Stimulated activated naive CD8-positive, alpha-beta T cell treated with anti-CD3 and anti-CD28 coated beads, Interleukin-15, amount 100 ng/mL, for 72 hours (primary cell): Measurements from ENCODE around the gene TMCC3.

Experiments
- ATAC-seq: fragments of 150-1000 bp; cut with Tn5 transposase; 2 replicates; pipeline ENCODE4 v1.10.0; 2021; ENCODE audit warnings: mild to moderate bottlenecking, moderate library complexity
- DNase-seq, 2 donors: peaks; one replicate each; pipeline ENCODE4 v3.0.0; 2021 to 2022
- H3K27ac Mint-ChIP-seq, 2 donors: one replicate each; pipeline ENCODE4 v1.8.0; 2022; ENCODE audit warnings: mild to moderate bottlenecking in 2 of 2, mixed read lengths in 2 of 2, moderate library complexity in 2 of 2
- H3K27me3 Mint-ChIP-seq: one replicate; pipeline ENCODE4 v1.8.0; 2022; ENCODE audit warnings: mixed read lengths
- H3K4me1 Mint-ChIP-seq: one replicate; pipeline ENCODE4 v1.8.0; 2022; ENCODE audit warnings: mild to moderate bottlenecking, mixed read lengths
- H3K4me3 Mint-ChIP-seq, 2 donors: one replicate each; pipeline ENCODE4 v1.8.0; 2022; ENCODE audit warnings: mild to moderate bottlenecking in 2 of 2, mixed read lengths in 2 of 2, moderate library complexity in 1 of 2
- H3K9me3 Mint-ChIP-seq, 2 donors: one replicate each; pipeline ENCODE4 v1.8.0; 2022; ENCODE audit warnings: mixed read lengths in 2 of 2

Gene TMCC3

DNA sequence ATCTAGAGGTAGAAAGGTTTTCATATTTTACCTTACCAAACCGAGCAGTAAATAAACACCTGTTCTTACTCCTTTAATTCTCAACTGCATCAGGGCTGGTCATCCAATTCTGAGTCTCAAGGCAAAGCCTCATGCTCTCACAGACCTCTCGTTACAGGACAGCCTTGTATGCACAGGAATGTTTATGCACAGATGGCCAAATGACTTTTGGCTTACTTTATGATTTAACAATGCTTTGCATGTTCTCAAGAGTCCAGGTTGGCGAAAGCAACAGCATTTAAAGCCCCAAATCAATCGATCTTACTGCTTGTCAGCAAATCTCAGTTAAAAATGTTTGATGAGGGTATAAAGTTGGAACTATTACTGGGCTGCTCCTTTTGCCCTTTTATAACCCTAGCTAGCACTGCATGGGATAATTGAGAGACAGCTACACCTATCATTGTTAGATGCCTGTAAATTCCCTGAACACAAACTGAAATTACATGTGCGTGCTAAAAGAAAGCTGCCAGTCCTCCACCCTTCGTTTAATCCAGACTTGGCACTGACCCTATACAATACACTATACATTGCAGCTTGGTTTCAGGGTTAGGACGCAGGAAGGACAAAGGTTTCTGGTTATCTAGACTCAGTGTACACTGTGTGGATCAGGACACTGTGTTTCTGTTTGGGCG, 63.6 kb downstream of the TMCC3 start:
- ATAC-seq (no peak), DNase-seq (no peak)
- Mint-ChIP-seq H3K27me3 (no peaks in the 10 kb centered on the region), H3K27ac (no peak overlapping the region), H3K9me3 (no peaks in the 10 kb centered on the region), H3K4me1 (no peaks in the 10 kb centered on the region), H3K4me3 (no peak overlapping the region)

- ATAC-seq (no peak), DNase-seq (no peak)
- Mint-ChIP-seq H3K9me3 (no peaks in the 10 kb centered on the region), H3K4me3 (no peak overlapping the region), H3K27me3 (no peaks in the 10 kb centered on the region), H3K4me1 (no peaks in the 10 kb centered on the region), H3K27ac (peak overlapping the region in 1 of 2 donors; percentile 1)
Measured at GRCh38 chr12:94585626-94586025, 64.7 kb downstream of the TMCC3 start.

GRCh38 chr12:94584377-94584776, 66.0 kb downstream of the TMCC3 start:
- H3K4me1 Mint-ChIP-seq = no peaks in the 10 kb centered on the region
- no peak overlapping the region for H3K4me3 Mint-ChIP-seq
- no peaks in the 10 kb centered on the region for H3K27me3 Mint-ChIP-seq
- H3K27ac Mint-ChIP-seq = no peak overlapping the region
- DNase-seq (no peak), ATAC-seq (no peak)
- no peaks in the 10 kb centered on the region for H3K9me3 Mint-ChIP-seq

GRCh38 chr12:94582591-94582990, 67.8 kb downstream of the TMCC3 start:
- no peaks in the 10 kb centered on the region for H3K27me3 Mint-ChIP-seq
- ATAC-seq = no peak
- no peak overlapping the region for H3K27ac Mint-ChIP-seq
- H3K4me1 Mint-ChIP-seq = no peaks in the 10 kb centered on the region
- DNase-seq = no peak
- H3K4me3 Mint-ChIP-seq = no peak overlapping the region
- H3K9me3 Mint-ChIP-seq = no peaks in the 10 kb centered on the region

GRCh38 chr12:94575645-94576403, 74.5 kb downstream of the TMCC3 start:
- H3K9me3 Mint-ChIP-seq = no peaks in the 10 kb centered on the region
- no peak for ATAC-seq
- peaks cover 9% of the 10 kb centered on the region for H3K27me3 Mint-ChIP-seq
- no peak overlapping the region for H3K4me3 Mint-ChIP-seq
- H3K27ac Mint-ChIP-seq = no peak overlapping the region
- H3K4me1 Mint-ChIP-seq = no peaks in the 10 kb centered on the region
- DNase-seq = no peak

GRCh38 chr12:94575024-94575423, 75.3 kb downstream of the TMCC3 start:
- DNase-seq (no peak), ATAC-seq (no peak)
- Mint-ChIP-seq H3K27ac (no peak overlapping the region), H3K27me3 (peaks cover 17% of the 10 kb centered on the region), H3K4me1 (no peaks in the 10 kb centered on the region), H3K9me3 (no peaks in the 10 kb centered on the region), H3K4me3 (no peak overlapping the region)

DNA sequence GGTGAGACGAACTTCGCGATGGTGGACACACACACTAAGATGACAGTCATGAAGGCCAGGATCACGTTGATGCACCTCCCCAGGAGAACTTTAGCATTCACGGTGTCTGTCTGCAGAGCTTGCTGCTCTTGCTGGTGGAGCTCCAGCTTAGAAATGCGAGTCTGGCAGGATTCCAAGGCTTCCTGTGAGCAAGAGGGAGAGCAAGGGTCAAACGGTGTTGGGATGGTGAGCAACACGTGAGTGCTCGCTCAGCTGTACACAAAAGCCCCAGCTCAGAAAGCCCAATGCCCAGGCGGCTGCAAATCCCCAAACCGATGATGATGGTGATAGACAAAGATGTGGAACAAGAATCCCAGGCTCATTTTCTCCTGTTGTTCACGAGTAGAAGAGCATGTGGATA, 78.8 kb downstream of the TMCC3 start:
- ATAC-seq (no peak), DNase-seq (no peak)
- Mint-ChIP-seq H3K27me3 (peaks cover 43% of the 10 kb centered on the region), H3K27ac (no peak overlapping the region), H3K9me3 (no peaks in the 10 kb centered on the region), H3K4me3 (no peak overlapping the region), H3K4me1 (no peaks in the 10 kb centered on the region)

DNA sequence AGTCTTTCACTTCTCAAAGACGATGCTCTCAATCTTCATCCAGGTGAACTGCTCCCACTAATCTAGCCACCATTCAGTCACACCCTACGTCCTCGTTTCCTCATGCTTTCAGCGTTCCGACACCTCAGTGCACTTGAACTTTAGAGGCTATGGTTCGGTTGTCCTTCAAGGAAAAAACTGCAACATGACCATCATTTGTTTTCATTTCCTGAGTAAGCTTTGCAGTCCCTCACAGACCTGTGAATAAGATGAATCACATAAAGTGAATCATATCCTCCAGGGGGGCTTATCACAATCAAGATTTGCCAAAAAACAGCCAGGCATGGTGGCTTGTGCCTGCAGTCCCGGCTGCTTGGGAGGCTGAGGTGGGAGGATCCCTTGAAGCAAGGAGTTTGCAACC, 80.2 kb downstream of the TMCC3 start:
- ATAC-seq = no peak
- H3K4me1 Mint-ChIP-seq = no peaks in the 10 kb centered on the region
- DNase-seq = no peak
- no peaks in the 10 kb centered on the region for H3K9me3 Mint-ChIP-seq
- H3K4me3 Mint-ChIP-seq = no peak overlapping the region
- H3K27ac Mint-ChIP-seq = no peak overlapping the region
- H3K27me3 Mint-ChIP-seq = peaks cover 48% of the 10 kb centered on the region

- no peak for ATAC-seq
- DNase-seq = no peak
- Mint-ChIP-seq H3K27me3 (peaks cover 48% of the 10 kb centered on the region), H3K4me1 (no peaks in the 10 kb centered on the region), H3K4me3 (no peak overlapping the region), H3K27ac (no peak overlapping the region), H3K9me3 (no peaks in the 10 kb centered on the region)
Measured at GRCh38 chr12:94567761-94568160, 82.6 kb downstream of the TMCC3 start.

GRCh38 chr12:94566345-94566744, 84.0 kb downstream of the TMCC3 start:
- Mint-ChIP-seq H3K4me3 (no peak overlapping the region), H3K27ac (no peak overlapping the region), H3K9me3 (no peaks in the 10 kb centered on the region), H3K4me1 (no peaks in the 10 kb centered on the region), H3K27me3 (peaks cover 44% of the 10 kb centered on the region)
- no peak for ATAC-seq
- DNase-seq = no peak

DNA sequence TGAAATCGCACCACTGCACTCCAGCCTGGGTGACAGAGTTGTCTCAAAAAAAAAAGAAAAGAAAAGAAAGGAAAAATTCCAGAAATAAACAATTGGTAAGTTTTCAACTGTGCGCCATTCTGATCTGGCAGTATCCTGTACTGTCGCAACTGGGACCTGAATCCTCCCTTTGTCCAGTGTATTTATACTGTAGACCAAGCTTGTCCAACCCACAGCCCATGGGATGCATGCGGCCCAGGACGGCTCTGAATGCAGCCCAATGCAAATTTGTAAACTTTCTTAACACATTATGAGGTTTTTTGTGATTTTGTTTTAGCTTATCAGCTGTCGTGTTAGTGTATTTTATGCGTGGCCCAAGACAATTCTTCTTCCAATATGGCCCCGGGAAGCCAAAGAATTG, 84.7 kb downstream of the TMCC3 start:
- H3K4me1 Mint-ChIP-seq = peaks cover 5% of the 10 kb centered on the region
- peaks cover 40% of the 10 kb centered on the region for H3K27me3 Mint-ChIP-seq

DNA sequence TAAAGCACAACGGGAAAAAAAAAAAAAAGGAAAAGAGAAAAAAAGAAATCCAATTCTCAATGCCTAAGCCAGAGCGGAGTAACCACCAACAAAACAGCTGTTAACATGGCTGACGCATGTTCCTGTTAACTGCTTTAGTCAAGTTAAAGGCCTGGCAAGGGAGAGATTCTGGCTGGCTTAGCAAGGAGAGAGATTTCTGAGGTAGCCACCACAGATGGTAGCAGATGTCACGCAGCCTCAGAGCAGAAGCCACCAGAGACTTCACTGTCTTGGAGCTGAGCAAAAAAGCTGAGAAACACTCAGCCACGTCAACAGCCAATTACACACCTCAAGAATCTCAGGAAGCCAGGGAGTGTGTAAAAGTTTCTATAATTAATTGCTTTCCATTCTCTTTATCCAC, 87.1 kb downstream of the TMCC3 start:
- DNase-seq = no peak
- Mint-ChIP-seq H3K4me1 (peaks cover 12% of the 10 kb centered on the region), H3K4me3 (no peak overlapping the region), H3K27ac (no peak overlapping the region), H3K27me3 (peaks cover 44% of the 10 kb centered on the region), H3K9me3 (no peaks in the 10 kb centered on the region)
- ATAC-seq = no peak

More for the DNA sequence above, 84.7 kb downstream of the TMCC3 start:
- no peak for DNase-seq
- Mint-ChIP-seq H3K4me3 (no peak overlapping the region), H3K27ac (no peak overlapping the region), H3K9me3 (no peaks in the 10 kb centered on the region)
- no peak for ATAC-seq

DNA sequence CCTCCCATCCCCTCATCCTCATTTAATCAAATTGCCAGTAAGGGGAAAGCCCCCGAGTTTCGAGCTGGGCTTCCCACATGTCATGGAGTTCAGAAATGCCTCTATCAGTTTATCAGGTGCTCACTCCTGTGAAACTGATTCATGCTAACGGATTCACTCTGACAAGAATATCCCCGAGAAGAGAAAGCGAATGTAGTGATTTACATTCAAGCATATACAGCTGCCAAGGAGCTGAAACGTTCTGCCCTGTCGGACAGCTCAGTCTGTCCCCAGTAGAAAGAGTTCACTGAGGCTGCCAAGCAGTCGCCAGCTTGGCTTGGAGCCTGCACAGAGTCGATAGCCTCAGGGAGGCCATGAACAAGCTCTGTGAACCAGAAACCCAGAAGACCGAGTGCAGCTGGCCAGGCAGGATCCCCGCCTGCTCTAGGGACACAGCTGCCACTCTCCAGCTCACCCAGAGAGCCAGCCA, 88.4 kb downstream of the TMCC3 start:
- Mint-ChIP-seq H3K27me3 (peaks cover 32% of the 10 kb centered on the region), H3K9me3 (no peaks in the 10 kb centered on the region), H3K4me1 (peaks cover 12% of the 10 kb centered on the region), H3K27ac (no peak overlapping the region), H3K4me3 (no peak overlapping the region)
- DNase-seq (no peak), ATAC-seq (no peak)

- no peak overlapping the region for H3K4me3 Mint-ChIP-seq
- peak; percentile 63 for ATAC-seq
- peaks cover 12% of the 10 kb centered on the region for H3K4me1 Mint-ChIP-seq
- H3K27me3 Mint-ChIP-seq = peaks cover 24% of the 10 kb centered on the region
- no peak for DNase-seq
- no peak overlapping the region for H3K27ac Mint-ChIP-seq
- no peaks in the 10 kb centered on the region for H3K9me3 Mint-ChIP-seq
Measured at GRCh38 chr12:94560431-94561221, 89.7 kb downstream of the TMCC3 start.

DNA sequence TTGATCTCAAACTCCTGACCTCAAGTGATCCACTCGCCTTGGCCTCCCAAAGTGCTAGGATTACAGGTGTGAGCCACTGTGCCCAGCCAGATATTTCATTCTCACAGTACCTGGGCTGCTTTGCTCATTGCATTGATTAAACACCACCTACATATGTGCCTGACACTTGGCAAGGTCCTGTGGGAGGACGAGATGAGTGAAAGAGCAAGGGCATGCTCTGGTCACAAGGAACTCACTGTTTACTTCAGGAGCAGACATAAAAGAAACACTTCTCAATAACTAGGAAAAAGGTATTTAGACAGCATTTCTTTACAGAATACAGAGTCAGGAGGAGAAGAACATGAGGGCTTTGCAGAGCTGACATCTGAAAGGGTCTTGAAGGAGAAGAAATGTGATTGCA, 91.7 kb downstream of the TMCC3 start:
- DNase-seq (no peak), ATAC-seq (no peak)
- Mint-ChIP-seq H3K4me1 (peaks cover 12% of the 10 kb centered on the region), H3K27ac (no peak overlapping the region), H3K27me3 (peaks cover 24% of the 10 kb centered on the region), H3K4me3 (no peak overlapping the region), H3K9me3 (no peaks in the 10 kb centered on the region)

- no peak overlapping the region for H3K27ac Mint-ChIP-seq
- peaks cover 24% of the 10 kb centered on the region for H3K27me3 Mint-ChIP-seq
- peaks cover 12% of the 10 kb centered on the region for H3K4me1 Mint-ChIP-seq
- DNase-seq = no peak
- no peak overlapping the region for H3K4me3 Mint-ChIP-seq
- no peak for ATAC-seq
- H3K9me3 Mint-ChIP-seq = no peaks in the 10 kb centered on the region
Measured at GRCh38 chr12:94557746-94558295, 92.5 kb downstream of the TMCC3 start.
